ENCODE measurements around the gene PNISR. TPM values are rescaled to one million over a fixed set of nuclear protein-coding genes. Genes with fewer than 3 reads are reported as not detected.
"Not testable (repeated sequence)": the region's sequence is repeated elsewhere in the genome, so short reads cannot be mapped to it uniquely, and the experiment has no call there.

Gene PNISR
- total and polyA plus RNA-seq, 4 donors, result 9.8 to 88.7 (median 48.3) TPM

DNA sequence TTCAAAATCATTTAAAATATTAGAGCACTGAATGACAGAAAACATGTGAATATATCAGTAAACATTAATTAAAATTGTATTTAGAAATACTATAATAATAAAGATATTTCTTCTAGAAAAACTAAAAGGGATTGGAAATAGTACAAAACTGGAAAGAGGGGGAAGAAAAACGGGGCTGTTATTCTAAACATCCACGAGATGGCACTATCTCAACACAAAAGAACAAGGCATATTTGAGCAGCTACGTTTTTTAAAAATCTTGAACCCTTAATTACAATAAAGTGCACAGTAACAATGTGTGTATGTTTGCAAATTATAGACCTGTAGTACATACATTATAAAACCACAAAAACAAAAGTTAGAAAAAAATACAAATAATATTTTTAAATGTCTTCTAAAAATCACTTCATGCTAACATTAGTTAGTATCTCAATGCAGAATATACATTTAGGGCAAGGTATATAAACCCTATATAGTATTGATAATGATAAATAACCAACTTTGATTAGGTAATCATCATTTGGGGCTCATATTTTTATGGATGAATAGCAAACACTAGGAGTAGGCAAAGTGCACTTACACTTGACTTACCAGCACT is 42.5 kb upstream of the PNISR start:
- TF ChIP-seq, protein P1, sequence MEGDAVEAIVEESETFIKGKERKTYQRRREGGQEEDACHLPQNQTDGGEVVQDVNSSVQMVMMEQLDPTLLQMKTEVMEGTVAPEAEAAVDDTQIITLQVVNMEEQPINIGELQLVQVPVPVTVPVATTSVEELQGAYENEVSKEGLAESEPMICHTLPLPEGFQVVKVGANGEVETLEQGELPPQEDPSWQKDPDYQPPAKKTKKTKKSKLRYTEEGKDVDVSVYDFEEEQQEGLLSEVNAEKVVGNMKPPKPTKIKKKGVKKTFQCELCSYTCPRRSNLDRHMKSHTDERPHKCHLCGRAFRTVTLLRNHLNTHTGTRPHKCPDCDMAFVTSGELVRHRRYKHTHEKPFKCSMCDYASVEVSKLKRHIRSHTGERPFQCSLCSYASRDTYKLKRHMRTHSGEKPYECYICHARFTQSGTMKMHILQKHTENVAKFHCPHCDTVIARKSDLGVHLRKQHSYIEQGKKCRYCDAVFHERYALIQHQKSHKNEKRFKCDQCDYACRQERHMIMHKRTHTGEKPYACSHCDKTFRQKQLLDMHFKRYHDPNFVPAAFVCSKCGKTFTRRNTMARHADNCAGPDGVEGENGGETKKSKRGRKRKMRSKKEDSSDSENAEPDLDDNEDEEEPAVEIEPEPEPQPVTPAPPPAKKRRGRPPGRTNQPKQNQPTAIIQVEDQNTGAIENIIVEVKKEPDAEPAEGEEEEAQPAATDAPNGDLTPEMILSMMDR (IDR thresholded peaks at IDR 0.05; ENCODE audit: low read depth, low read length, missing input control), result peak; percentile 60
- TF ChIP-seq EGR1 (IDR thresholded peaks at IDR 0.05; ENCODE audit: low read depth in 2 of 2) (no peak), HNF4G (IDR thresholded peaks at IDR 0.05) (no peak), YY1 (IDR thresholded peaks at IDR 0.05) (no peak), HNF4A (conservative IDR thresholded peaks at IDR 0.05) (no peak), NR2F2 (IDR thresholded peaks at IDR 0.05) (no peak), FOXA2 (IDR thresholded peaks at IDR 0.05) (no peak), SP1 (IDR thresholded peaks at IDR 0.05) (no peak), RXRA (IDR thresholded peaks at IDR 0.05) (no peak), GABPA (IDR thresholded peaks at IDR 0.05 in 1 of 2, conservative IDR thresholded peaks at IDR 0.05 in 1 of 2) (no peak), FOXA1 (IDR thresholded peaks at IDR 0.05) (no peak), RAD21 (IDR thresholded peaks at IDR 0.05) (peak; percentile 80 to 83), TAF1 (conservative IDR thresholded peaks at IDR 0.05) (no peak)
- TF ChIP-seq, protein P2, sequence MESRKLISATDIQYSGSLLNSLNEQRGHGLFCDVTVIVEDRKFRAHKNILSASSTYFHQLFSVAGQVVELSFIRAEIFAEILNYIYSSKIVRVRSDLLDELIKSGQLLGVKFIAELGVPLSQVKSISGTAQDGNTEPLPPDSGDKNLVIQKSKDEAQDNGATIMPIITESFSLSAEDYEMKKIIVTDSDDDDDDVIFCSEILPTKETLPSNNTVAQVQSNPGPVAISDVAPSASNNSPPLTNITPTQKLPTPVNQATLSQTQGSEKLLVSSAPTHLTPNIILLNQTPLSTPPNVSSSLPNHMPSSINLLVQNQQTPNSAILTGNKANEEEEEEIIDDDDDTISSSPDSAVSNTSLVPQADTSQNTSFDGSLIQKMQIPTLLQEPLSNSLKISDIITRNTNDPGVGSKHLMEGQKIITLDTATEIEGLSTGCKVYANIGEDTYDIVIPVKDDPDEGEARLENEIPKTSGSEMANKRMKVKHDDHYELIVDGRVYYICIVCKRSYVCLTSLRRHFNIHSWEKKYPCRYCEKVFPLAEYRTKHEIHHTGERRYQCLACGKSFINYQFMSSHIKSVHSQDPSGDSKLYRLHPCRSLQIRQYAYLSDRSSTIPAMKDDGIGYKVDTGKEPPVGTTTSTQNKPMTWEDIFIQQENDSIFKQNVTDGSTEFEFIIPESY (IDR thresholded peaks at IDR 0.05), result no peak
- TF ChIP-seq, protein P3, sequence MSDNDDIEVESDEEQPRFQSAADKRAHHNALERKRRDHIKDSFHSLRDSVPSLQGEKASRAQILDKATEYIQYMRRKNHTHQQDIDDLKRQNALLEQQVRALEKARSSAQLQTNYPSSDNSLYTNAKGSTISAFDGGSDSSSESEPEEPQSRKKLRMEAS (IDR thresholded peaks at IDR 0.05), result no peak
- TF ChIP-seq, protein P4, sequence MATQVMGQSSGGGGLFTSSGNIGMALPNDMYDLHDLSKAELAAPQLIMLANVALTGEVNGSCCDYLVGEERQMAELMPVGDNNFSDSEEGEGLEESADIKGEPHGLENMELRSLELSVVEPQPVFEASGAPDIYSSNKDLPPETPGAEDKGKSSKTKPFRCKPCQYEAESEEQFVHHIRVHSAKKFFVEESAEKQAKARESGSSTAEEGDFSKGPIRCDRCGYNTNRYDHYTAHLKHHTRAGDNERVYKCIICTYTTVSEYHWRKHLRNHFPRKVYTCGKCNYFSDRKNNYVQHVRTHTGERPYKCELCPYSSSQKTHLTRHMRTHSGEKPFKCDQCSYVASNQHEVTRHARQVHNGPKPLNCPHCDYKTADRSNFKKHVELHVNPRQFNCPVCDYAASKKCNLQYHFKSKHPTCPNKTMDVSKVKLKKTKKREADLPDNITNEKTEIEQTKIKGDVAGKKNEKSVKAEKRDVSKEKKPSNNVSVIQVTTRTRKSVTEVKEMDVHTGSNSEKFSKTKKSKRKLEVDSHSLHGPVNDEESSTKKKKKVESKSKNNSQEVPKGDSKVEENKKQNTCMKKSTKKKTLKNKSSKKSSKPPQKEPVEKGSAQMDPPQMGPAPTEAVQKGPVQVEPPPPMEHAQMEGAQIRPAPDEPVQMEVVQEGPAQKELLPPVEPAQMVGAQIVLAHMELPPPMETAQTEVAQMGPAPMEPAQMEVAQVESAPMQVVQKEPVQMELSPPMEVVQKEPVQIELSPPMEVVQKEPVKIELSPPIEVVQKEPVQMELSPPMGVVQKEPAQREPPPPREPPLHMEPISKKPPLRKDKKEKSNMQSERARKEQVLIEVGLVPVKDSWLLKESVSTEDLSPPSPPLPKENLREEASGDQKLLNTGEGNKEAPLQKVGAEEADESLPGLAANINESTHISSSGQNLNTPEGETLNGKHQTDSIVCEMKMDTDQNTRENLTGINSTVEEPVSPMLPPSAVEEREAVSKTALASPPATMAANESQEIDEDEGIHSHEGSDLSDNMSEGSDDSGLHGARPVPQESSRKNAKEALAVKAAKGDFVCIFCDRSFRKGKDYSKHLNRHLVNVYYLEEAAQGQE (IDR thresholded peaks at IDR 0.05), result no peak
- TF ChIP-seq, protein P5, sequence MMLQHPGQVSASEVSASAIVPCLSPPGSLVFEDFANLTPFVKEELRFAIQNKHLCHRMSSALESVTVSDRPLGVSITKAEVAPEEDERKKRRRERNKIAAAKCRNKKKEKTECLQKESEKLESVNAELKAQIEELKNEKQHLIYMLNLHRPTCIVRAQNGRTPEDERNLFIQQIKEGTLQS (IDR thresholded peaks at IDR 0.05), result no peak
- H3K27ac ChIP-seq (ENCODE audit: low read depth in 1 of 2, low read length in 2 of 2), result no peak overlapping the region
- no peak for DNase-seq (ENCODE audit: low spot score)
- H3K4me1 ChIP-seq (ENCODE audit: control insufficient read depth in 4 of 4, insufficient read depth in 4 of 4, low read length in 3 of 4), result no peaks in the 10 kb centered on the region
- no peaks in the 10 kb centered on the region for H3K9me3 ChIP-seq (ENCODE audit: control insufficient read depth in 4 of 4, low read length in 3 of 4)
- H3K27me3 ChIP-seq (ENCODE audit: control insufficient read depth in 4 of 4, insufficient read depth in 4 of 4, low read length in 3 of 4), result no peaks in the 10 kb centered on the region
- no peak overlapping the region for H3K9ac ChIP-seq (ENCODE audit: low read depth in 1 of 2, low read length in 2 of 2)
- no peak overlapping the region for H3K4me3 ChIP-seq (ENCODE audit: low read depth in 1 of 3, low read length in 3 of 3)
- WGBS, result 2% methylated on average over 3 of the region's 3 CpGs
- peaks cover 0 to 1% (median 0%) of the 10 kb centered on the region in 4 donors for H3K36me3 ChIP-seq (ENCODE audit: control insufficient read depth in 4 of 4, insufficient read depth in 3 of 4, low read depth in 1 of 4, low read length in 3 of 4)

DNA sequence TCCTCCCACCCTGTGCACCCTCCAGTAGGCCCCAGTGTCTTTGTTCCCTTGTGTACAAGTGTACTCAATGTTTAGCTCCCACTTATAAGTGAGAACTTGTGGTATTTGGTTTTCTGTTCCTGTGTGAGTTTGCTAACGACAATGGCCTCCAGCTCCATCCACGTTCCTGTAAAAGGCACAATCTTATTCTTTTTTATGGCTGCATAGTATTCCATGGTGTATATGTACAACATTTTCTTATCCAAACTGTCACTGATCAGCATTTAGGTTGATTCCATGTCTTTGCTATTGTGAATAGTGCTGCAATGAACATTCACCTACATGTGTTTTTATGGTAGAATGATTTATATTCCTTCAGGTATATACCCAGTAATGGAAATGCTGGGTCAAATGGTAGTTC is 34.0 kb upstream of the PNISR start:
- not testable (repeated sequence) for H3K9me3 ChIP-seq (ENCODE audit: control insufficient read depth in 4 of 4, low read length in 3 of 4); H3K27ac ChIP-seq (ENCODE audit: low read depth in 1 of 2, low read length in 2 of 2); H3K4me3 ChIP-seq (ENCODE audit: low read depth in 1 of 3, low read length in 3 of 3); DNase-seq (ENCODE audit: low spot score); H3K4me1 ChIP-seq (ENCODE audit: control insufficient read depth in 4 of 4, insufficient read depth in 4 of 4, low read length in 3 of 4); H3K27me3 ChIP-seq (ENCODE audit: control insufficient read depth in 4 of 4, insufficient read depth in 4 of 4, low read length in 3 of 4); H3K9ac ChIP-seq (ENCODE audit: low read depth in 1 of 2, low read length in 2 of 2); H3K36me3 ChIP-seq (ENCODE audit: control insufficient read depth in 4 of 4, insufficient read depth in 3 of 4, low read depth in 1 of 4, low read length in 3 of 4)
- 97% methylated on average over 2 of the region's 2 CpGs for WGBS

Measured in liver (tissue), 9 donors.